GF-D8 (cell line): ENCODE results near the gene TRNAU1AP.
"Not testable (repeated sequence)": the region's sequence is repeated elsewhere in the genome, so short reads cannot be mapped to it uniquely, and the experiment has no call there.

Source experiments
- DNase-seq: peaks from one replicate; lab custom pipeline; 2025; lab: John Stamatoyannopoulos, UW

The TRNAU1AP gene

GRCh38 chr1:28521502-28522164 is 31.3 kb upstream of the TRNAU1AP start:
- no peak for DNase-seq

GRCh38 chr1:28522537-28522936 is 30.3 kb upstream of the TRNAU1AP start:
- DNase-seq = not testable (repeated sequence)

- not testable (repeated sequence) for DNase-seq
Observed at GRCh38 chr1:28525002-28525642, 27.8 kb upstream of the TRNAU1AP start.

- DNase-seq = no peak
Observed at GRCh38 chr1:28526886-28527285, 26.0 kb upstream of the TRNAU1AP start.

GRCh38 chr1:28530456-28530855 is 22.4 kb upstream of the TRNAU1AP start:
- DNase-seq = no peak

GRCh38 chr1:28534671-28535070 is 18.2 kb upstream of the TRNAU1AP start:
- no peak for DNase-seq

- no peak for DNase-seq
Observed at GRCh38 chr1:28535180-28535579, 17.7 kb upstream of the TRNAU1AP start.

- DNase-seq = no peak
Observed at GRCh38 chr1:28537457-28538199, 15.3 kb upstream of the TRNAU1AP start.

GRCh38 chr1:28538286-28538685 is 14.6 kb upstream of the TRNAU1AP start:
- DNase-seq = no peak

GRCh38 chr1:28540651-28541050 is 12.2 kb upstream of the TRNAU1AP start:
- no peak for DNase-seq

GRCh38 chr1:28541414-28542015 is 11.4 kb upstream of the TRNAU1AP start:
- not testable (repeated sequence) for DNase-seq

GRCh38 chr1:28545246-28545628 is 7.6 kb upstream of the TRNAU1AP start:
- DNase-seq = no peak

- DNase-seq = no peak
Observed at GRCh38 chr1:28548318-28548717, 4.6 kb upstream of the TRNAU1AP start.

- DNase-seq = no peak
Observed at GRCh38 chr1:28551381-28551780, 1.5 kb upstream of the TRNAU1AP start.

GRCh38 chr1:28560886-28561285 is 8.0 kb downstream of the TRNAU1AP start:
- DNase-seq = no peak

GRCh38 chr1:28564310-28564709 is 11.4 kb downstream of the TRNAU1AP start:
- DNase-seq = no peak

- no peak for DNase-seq
Observed at GRCh38 chr1:28565040-28565439, 12.2 kb downstream of the TRNAU1AP start.

GRCh38 chr1:28565726-28566125 is 12.8 kb downstream of the TRNAU1AP start:
- no peak for DNase-seq

GRCh38 chr1:28566931-28567330 is 14.0 kb downstream of the TRNAU1AP start:
- no peak for DNase-seq

GRCh38 chr1:28571911-28572310 is 19.0 kb downstream of the TRNAU1AP start:
- DNase-seq = no peak

GRCh38 chr1:28572891-28573290 is 20.0 kb downstream of the TRNAU1AP start:
- DNase-seq = not testable (repeated sequence)

- DNase-seq = no peak
Observed at GRCh38 chr1:28573564-28573963, 20.7 kb downstream of the TRNAU1AP start.
